Measurements from ENCODE around the gene AAMP.

GRCh38 chr2:218296200-218296599 lies 26.3 kb upstream of the AAMP start:
- TF ChIP-seq CTCF (IDR thresholded peaks at IDR 0.05 in 8 of 11, conservative IDR thresholded peaks at IDR 0.05 in 3 of 11) (no peak), POLR2A (IDR thresholded peaks at IDR 0.05) (no peak)

Measured in spleen (tissue), 7 donors.